Measurements from ENCODE around the gene NODAL. TPM values are rescaled to one million over a fixed set of nuclear protein-coding genes. Genes with fewer than 3 reads are reported as not detected.

The NODAL gene
- total RNA-seq, 2 experiments from 2014 or later, result not detected

- ATAC-seq, result no peak
- H3K4me3 Mint-ChIP-seq, result no peak overlapping the region
- H3K9me3 Mint-ChIP-seq, result no peaks in the 10 kb centered on the region
- H3K27me3 Mint-ChIP-seq, result peaks cover 8% of the 10 kb centered on the region
- no peaks in the 10 kb centered on the region for H3K36me3 Mint-ChIP-seq (ENCODE audit: low read depth)
- DNase-seq, result no peak
- H3K4me1 Mint-ChIP-seq (ENCODE audit: low read depth), result no peaks in the 10 kb centered on the region
- ChIA-PET POLR2A (no interaction called here), CTCF (no interaction called here)
- no peak overlapping the region for H3K27ac Mint-ChIP-seq
- intact Hi-C loops (cut with micrococcal nuclease), result no loop called here
- TF ChIP-seq, protein P1, sequence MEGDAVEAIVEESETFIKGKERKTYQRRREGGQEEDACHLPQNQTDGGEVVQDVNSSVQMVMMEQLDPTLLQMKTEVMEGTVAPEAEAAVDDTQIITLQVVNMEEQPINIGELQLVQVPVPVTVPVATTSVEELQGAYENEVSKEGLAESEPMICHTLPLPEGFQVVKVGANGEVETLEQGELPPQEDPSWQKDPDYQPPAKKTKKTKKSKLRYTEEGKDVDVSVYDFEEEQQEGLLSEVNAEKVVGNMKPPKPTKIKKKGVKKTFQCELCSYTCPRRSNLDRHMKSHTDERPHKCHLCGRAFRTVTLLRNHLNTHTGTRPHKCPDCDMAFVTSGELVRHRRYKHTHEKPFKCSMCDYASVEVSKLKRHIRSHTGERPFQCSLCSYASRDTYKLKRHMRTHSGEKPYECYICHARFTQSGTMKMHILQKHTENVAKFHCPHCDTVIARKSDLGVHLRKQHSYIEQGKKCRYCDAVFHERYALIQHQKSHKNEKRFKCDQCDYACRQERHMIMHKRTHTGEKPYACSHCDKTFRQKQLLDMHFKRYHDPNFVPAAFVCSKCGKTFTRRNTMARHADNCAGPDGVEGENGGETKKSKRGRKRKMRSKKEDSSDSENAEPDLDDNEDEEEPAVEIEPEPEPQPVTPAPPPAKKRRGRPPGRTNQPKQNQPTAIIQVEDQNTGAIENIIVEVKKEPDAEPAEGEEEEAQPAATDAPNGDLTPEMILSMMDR (IDR thresholded peaks at IDR 0.05), result no peak
These were observed 23.8 kb upstream of the NODAL start for GRCh38 chr10:70465278-70465677.

GRCh38 chr10:70462349-70462984 lies 21.0 kb upstream of the NODAL start:
- peaks cover 4% of the 10 kb centered on the region for H3K4me1 Mint-ChIP-seq (ENCODE audit: low read depth)
- no peak overlapping the region for H3K4me3 Mint-ChIP-seq
- TF ChIP-seq, protein P1 (IDR thresholded peaks at IDR 0.05), result no peak
- no peak overlapping the region for H3K27ac Mint-ChIP-seq
- no peak for ATAC-seq
- no peaks in the 10 kb centered on the region for H3K9me3 Mint-ChIP-seq
- ChIA-PET CTCF (interaction anchor here (0.9 to 4.1 kb wide), 14 partner anchors 10 to 417 kb away, joined by 3 to 30 read pairs (median 10); partner anchors contain the start of gene PALD1), POLR2A (interaction anchor here (0.8 to 1.9 kb wide), 2 partner anchors 15 to 58 kb away, joined by 3 to 8 read pairs; partner anchors contain the start of gene EIF4EBP2)
- H3K27me3 Mint-ChIP-seq, result peaks cover 27% of the 10 kb centered on the region
- no peaks in the 10 kb centered on the region for H3K36me3 Mint-ChIP-seq (ENCODE audit: low read depth)
- intact Hi-C loops (cut with micrococcal nuclease), result loop anchor here (5.0 kb wide), 1 partner anchor 80 kb away; no protein-coding TSS in a partner anchor
- no peak for DNase-seq

DNA sequence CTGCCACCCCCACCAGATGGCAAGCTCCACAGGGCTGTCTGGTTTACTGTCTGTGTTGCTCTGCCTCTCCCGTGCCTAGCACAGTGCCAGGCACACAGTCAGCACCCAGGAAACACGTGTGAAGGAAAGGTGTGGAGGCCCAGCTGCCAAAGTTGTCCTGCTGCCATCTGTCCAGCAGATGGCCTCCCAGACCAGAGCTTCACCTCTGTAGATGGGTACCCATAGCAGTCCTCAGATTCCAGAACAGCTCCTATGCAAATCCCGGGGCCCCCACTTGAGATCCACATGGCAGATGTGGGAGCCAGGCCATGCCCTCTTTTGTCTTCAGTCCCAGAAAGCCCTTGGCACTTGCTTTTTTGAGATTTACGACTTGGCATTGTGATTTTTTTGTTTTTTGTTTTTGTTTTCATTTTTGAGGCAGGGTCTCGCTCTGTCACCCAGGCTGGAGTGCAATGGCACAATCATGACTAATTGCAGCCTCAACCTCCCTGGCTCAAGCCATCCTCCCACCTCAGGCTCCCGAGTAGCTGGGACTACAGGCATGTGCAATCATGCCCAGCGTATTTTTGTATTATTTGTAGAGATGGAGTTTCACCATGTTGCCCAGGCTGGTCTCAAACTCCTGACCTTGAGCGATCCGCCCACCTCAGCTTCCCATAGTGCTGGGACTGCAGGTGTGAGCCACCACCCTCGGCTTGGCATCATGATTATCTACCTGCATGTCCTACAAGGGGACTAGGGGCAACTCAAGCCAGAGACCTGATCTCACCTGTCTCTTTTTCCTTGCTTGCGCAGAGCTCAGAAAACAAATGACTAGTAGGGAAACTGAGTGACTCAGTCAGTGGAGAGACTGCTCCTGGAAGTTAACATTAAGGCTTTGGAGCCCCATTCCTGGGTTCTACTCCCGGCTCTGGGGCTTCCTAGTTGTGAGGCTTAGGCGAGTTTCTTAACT lies 20.2 kb upstream of the NODAL start:
- CTCF ChIA-PET, result interaction anchor here (0.7 to 4.1 kb wide), 38 partner anchors 9 to 417 kb away, joined by 3 to 30 read pairs (median 4); partner anchors contain the start of genes EIF4EBP2 and PALD1
- ATAC-seq (peak; percentile 75), DNase-seq (peak; percentile 69)
- peaks cover 32% of the 10 kb centered on the region for H3K27me3 Mint-ChIP-seq
- TF ChIP-seq, protein P1 (IDR thresholded peaks at IDR 0.05), result peak; percentile 85
- H3K36me3 Mint-ChIP-seq (ENCODE audit: low read depth), result no peaks in the 10 kb centered on the region
- intact Hi-C loops (cut with micrococcal nuclease), result loop anchor here (5.0 kb wide), 1 partner anchor 81 kb away; no protein-coding TSS in a partner anchor
- H3K27ac Mint-ChIP-seq, result no peak overlapping the region
- H3K4me3 Mint-ChIP-seq, result no peak overlapping the region
- H3K9me3 Mint-ChIP-seq, result no peaks in the 10 kb centered on the region
- POLR2A ChIA-PET, result interaction anchor here (1.2 to 1.9 kb wide), 2 partner anchors 16 to 39 kb away, joined by 3 to 8 read pairs; no protein-coding TSS in a partner anchor
- H3K4me1 Mint-ChIP-seq (ENCODE audit: low read depth), result peaks cover 4% of the 10 kb centered on the region

- H3K27ac Mint-ChIP-seq, result no peak overlapping the region
- POLR2A ChIA-PET, result no interaction called here
- no peak for DNase-seq
- no peak overlapping the region for H3K4me3 Mint-ChIP-seq
- no peak for ATAC-seq
- intact Hi-C loops (cut with micrococcal nuclease), result loop anchor here (5.0 kb wide), 1 partner anchor 82 kb away; no protein-coding TSS in a partner anchor
- peaks cover 36% of the 10 kb centered on the region for H3K27me3 Mint-ChIP-seq
- H3K4me1 Mint-ChIP-seq (ENCODE audit: low read depth), result peaks cover 4% of the 10 kb centered on the region
- H3K36me3 Mint-ChIP-seq (ENCODE audit: low read depth), result no peaks in the 10 kb centered on the region
- CTCF ChIA-PET, result interaction anchor here (1.0 to 4.1 kb wide), 6 partner anchors 15 to 81 kb away, joined by 3 to 30 read pairs (median 11); partner anchors contain the start of gene PALD1
- H3K9me3 Mint-ChIP-seq, result no peaks in the 10 kb centered on the region
- TF ChIP-seq, protein P1 (IDR thresholded peaks at IDR 0.05), result no peak
These were observed 18.5 kb upstream of the NODAL start for GRCh38 chr10:70459774-70460490.

All from activated CD8-positive, alpha-beta T cell treated with anti-CD3 and anti-CD28 coated beads for 36 hours (primary cell).